HG02973 (cell line): ENCODE measurements around the gene ITPK1.
"Not testable (repeated sequence)": the region's sequence is repeated elsewhere in the genome, so short reads cannot be mapped to it uniquely, and the experiment has no call there.

ENCODE experiments used
- ATAC-seq: cut with Tn5 transposase; IDR thresholded peaks from one replicate; pipeline ENCODE4 v1.9.1; 2021; ENCODE audit warnings: moderate library complexity; ENCODE audit not compliant: unreplicated experiment

Gene ITPK1

DNA sequence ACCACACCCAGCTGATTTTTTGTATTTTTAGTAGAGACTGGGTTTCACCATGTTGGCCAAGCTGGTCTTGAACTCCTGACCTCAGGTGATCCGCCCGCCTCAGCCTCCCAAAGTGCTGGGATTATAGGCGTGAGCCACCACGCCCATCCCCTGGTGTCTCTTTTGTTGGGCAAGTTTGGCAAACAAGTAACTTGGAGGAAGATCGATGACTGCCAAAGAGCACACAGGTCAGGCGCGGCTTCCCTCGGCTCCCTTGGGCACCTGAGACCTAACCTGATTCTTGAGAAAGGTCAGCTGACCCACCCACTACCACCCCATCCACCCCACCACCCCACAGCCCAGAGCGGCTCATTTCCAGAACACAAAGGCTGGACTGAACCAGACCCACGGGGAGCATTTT lies 9.9 kb downstream of the ITPK1 start:
- not testable (repeated sequence) for ATAC-seq

DNA sequence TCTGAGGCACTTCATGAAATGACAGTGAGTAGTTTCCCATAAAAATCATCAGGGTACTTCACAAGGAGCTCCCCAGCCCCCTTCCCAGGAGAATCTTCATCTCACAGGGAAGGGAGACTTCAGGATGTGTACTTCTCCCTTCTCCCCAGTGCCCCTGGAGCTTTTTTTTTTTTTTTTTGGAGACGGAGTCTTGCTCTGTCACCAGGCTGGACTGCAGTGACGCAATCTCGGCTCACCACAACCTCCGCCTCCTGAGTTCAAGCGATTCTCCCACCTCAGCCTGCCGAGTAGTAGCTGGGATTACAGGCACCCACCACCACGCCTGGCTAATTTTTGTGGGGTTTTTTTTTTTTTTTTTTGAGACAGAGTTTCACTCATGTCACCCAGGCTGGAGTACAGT lies 10.4 kb downstream of the ITPK1 start:
- ATAC-seq: no peak

DNA sequence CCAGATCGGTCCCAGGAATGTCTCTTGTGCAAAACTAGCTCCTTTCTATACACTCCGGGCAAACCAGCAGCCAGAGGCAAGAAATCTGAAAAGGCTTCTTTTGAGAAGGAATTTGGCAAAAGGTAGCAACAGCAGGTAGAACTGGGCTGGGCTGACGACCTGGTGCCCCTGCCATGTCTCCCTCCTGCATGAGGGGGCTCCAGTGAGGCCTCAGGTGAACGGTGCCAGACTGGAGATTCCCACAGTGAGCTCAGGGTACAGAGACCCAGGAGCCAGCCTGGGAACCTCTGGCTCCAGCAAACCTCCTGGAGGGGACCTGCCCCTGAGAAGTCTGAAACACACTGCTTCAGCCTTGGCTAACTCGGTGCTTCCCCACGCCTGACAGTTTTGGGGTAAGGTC lies 10.8 kb downstream of the ITPK1 start:
- ATAC-seq: no peak

DNA sequence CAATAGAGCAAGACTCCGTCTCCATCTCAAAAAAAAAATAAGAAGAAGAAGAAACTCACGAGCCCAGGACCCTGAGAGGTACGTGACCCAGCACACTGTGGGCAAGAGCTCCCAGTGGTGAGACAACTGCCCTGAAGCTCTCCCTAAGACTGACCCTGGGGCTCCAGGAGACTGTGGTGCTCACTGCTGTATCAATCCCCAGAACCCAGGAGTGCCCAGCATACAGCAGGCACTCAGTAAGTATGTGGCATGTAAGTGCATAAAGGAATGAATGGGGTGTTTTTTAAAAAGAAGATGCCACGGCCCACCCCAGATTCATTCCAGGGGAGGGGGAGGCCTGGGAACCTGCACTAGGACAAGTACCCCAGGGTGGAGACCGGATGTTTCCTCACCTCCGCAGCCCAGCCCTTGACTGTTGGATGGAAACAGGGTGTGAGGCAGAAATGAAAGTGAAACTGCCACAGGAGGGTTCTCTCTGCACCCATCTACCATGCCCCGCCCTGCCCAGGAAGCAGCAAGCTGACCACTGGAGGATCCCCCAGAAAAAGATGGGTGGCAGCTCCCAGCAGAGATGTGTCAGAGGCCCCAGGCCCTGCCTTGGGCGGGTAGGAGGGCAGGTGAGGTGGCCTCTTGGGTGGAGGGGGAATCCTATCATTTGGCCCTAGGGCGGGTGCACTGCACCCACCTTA lies 12.2 kb downstream of the ITPK1 start:
- ATAC-seq: peak; percentile 89

DNA sequence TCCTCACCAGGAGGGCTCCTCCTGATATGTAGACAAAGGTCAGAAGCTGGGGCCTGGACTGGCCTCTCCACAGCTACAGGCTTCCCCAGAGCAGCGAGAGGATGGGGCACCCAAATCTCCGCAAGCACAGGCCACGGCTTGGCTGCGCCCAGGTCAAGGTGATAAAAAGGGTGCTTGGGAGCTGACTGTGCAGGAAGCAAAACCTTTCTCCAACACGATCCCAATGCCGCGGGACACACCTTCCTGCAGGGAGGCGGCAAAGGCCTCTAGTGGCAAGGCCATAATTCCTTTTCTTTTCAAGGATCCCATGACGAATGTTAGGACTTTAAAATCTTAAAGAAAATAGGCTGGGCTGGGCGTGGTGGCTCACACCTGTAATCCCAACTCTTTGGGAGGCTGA lies 13.6 kb downstream of the ITPK1 start:
- ATAC-seq: no peak

DNA sequence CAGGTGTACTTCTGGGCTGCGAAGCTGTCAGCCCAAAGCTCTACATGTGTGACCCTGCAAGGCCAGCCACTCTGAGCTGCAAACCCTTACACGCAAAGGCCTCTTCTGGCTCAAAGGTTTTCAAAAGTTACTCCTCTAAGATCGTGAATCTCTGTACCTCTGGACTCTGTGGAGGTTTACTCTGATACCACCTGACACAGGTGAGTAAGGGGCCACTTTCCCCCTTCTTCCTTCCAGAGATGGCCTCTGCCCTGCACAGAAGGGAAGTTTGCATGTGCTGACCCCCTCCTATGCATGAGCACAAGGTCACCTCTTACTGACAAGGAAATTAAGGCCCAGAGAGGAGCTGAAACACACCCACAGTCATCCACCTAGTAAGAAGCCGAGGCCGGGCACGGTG lies 14.5 kb downstream of the ITPK1 start:
- ATAC-seq: no peak

DNA sequence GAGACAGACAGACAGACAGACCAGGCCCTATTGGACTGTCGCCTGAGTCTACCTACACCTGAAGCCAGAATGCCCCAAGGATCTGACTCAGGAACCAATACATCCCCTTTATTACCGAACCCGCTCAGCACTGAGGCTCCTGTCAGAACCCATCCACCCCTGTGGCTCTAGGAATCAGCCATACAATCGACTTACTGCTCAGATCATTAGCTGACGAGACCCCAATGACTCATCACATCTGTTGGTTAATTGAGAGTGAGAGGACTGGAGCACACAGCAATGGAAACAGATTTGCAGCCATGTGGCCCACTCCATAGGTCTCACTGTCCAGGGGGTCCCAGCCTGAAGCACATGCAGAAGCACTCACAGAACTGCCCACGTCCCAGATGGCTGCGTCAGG lies 15.2 kb downstream of the ITPK1 start:
- ATAC-seq: no peak

DNA sequence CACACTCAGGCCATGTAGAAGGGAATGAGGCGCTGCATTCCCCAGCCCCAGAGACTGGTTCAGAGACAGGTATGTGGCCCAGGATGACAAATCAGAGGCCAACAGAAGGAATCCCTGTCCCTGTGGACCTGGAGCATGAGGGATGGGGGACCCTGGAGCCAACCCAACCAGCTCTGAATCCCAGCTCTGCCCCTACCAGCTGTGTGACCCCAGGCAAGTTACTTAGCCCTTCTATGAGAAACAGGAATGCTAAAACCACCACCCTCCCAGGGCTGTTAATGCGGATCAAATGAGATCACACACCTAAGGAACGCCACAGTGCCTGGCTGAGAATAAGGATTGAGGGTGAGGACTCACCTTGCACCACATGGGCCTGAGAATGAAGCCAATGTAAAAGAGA lies 15.6 kb downstream of the ITPK1 start:
- no peak for ATAC-seq

DNA sequence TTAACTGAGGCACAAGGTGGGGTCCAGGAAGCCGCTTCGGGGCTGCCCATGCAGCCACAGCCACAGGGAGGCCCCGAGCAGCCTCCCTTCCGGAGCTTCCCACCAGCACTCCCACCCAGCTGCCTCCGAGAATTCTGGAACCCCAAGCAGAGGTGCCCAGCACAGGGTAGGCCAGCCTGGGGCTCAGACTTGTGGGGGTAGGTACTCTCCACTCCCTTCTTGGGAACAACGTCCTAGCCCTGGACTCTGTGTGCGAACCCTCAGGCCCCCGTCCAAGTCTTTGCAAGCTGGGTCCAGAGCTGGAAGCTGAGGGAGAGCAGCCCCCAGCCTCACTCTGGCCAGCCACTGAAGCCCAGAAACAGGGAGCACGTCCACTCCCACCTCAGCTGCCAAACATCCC lies 16.1 kb downstream of the ITPK1 start:
- ATAC-seq: no peak

DNA sequence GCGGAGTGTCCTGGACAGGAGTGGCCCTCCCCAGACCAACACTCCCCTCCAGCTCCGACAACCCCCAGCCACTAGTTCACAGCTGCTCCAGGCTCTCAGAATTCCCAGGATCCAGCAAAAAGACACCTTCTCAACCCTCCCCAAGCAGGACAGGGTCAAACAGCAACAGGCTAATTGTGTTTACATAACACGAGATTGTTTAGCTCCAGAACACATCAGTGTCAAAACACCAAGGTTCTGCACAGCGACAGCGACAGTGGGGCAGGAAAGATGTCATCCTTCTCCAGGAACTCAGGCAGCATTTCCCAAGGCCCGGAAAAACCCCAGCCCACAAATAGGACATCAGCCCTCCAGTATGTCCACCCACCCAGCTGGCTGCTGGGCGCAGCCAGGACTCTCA lies 16.5 kb downstream of the ITPK1 start:
- no peak for ATAC-seq

DNA sequence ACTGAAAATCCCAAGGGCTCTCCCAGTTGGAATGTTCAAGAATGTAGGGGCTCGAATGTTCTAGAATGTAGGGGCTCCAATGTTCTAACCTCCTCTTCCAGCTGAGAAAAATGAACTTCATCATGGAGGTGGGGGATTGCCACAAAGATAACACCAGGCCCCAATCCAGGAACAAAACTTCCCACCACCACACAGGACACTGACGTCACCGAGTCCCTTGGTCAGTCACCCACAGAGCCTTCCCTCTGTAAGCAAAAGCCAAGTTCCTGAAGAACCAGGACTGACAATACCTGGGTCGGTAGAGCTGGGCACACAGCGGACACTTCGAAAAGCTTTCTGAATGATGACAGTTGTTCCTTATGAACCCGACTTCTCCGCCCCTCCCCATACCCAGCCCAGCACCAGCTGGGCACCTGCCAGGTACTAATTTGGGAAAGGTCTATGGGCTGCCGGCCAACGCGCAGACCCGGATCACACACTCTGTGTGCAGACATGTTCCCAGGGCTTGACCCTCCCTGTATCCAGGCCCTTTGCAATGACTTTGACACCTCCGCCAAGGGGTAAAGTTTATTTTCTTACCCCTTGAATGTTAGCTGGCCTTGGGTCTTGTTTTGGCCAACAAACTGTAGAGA lies 18.9 kb downstream of the ITPK1 start:
- ATAC-seq: no peak

DNA sequence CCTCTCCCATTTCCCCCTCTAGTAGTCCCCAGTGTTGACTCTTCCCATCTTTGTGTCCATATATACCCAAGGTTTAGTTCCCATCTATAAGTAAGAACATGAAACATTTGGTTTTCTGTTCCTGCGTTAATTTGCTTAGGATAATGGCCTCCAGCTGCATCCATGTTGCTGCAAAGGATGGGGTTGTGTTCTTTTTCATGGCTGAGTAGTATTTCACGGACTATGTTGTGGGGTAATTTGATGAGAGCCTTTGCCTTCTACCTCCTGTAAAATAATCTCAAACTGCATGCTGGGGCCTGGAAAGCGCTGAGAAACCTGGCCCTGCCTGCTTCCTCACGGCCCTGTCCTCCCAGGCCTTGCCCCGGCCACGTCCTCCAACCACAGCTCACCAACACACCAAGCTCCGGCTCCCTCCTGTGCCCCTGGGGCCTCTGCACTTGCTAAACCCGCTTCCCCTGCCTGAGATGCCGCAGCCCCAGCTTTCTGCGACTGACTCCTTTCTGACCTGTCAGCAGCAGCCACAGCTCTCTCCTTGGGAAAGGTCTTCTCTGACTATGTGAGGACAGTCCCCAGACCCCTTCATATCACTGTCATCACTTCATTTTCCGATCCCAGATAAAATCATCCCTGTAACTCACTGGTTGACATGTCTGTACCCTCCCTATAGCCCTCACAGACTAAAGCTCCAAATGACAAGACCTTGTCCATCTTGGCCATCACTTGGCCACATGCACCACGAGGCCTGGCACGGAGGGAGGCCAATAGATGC lies 19.8 kb downstream of the ITPK1 start:
- no peak for ATAC-seq

DNA sequence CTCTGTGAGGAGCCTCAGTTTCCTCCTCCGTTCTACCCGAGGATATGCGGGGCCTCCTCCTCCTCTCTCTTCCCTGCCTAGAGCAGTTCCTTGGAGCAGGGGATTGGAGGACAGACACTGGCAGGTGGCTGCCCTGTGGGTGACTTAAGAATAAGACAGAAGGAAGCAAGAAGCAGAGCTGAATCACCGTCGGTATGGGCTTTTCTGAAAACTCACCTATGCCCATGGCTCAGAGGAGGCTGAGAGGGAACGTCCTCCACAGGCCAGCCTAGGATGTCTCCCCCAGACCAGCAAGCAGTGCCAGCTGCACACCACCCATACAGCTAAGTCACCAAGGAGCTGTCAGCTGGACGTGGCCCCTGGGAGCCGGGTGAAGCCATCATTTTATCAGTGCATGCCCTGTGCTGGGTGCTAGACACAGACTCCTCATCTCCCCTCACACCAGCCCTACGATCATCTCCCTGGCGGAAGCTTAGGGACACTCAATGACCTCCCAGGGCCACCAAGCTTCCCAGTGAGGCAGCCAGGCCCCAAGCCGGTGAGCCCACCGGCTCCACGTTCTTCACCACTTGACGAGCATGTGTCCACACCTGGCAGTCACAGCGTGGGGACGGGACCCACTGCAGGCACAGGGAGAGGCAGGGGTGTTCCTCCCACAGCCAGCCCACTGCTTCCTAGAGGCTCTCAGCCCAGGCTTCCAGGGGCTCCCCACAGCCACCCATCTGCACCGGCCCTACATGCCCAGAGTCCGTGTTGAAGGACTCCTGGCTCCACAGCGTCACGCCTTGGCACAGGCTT lies 21.4 kb downstream of the ITPK1 start:
- ATAC-seq: no peak

DNA sequence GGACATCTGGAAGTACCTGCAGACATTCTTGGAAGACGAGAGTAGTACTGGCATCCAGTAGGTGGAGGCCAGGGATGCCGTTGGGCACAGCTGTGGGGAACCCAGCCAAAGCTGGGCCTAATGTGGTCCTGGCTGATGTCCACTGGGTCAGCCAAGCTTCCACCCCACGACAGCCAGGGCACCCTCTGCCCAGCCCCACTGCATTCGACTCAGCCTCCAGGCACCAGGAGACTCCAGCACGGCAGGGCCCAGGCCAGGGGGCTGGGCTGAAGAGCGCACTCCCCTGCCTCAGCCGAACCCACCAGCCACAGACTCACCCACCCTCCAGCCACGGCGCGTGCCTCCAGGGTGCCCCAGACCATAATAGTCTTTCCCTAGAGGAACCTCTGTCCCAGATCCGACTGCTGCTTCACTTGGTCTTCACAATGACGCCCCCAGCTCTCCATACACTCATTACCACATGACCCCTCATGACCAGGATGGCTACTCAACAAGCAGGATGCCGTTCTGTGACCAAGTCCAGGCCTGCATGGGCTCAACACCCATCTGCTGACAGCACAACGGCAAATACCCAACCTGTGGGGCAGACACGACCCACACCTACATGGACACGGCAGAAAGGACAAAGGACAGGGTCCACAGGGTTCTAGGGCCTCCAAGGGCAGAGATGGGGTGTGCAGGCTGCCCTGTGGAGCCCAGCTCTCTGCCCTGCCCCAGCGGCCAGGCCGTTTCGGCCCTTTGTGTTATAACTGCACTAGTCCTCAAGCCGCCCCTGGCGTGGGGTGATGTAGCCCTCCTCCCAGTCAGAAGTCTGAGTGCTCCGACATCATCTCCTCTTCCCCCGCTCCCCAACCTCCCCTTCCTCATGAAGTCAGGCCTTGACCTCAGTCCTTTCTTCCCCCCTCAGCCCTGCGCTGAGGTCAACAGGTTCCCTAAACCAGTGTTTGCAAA lies 22.8 kb downstream of the ITPK1 start:
- ATAC-seq: no peak

DNA sequence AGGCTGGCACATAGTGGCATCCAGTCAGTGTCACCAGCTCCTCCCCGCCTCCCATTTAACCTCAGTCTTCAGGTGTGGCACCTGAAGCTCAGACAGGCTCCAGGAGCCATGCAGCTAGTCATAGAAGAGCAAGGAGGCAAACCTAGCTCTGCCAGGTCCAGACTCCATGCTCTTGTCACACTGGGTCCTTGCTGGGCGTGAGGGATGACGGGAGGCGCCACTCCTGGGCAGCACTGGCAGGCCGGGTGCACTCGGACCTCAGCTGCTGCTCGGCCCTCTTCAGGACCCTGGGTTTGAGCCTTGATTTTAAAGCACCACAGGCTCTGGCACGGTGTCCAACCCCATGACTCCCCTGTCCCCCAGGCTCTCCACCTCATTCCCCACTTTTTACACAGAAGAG lies 24.1 kb downstream of the ITPK1 start:
- ATAC-seq: no peak

DNA sequence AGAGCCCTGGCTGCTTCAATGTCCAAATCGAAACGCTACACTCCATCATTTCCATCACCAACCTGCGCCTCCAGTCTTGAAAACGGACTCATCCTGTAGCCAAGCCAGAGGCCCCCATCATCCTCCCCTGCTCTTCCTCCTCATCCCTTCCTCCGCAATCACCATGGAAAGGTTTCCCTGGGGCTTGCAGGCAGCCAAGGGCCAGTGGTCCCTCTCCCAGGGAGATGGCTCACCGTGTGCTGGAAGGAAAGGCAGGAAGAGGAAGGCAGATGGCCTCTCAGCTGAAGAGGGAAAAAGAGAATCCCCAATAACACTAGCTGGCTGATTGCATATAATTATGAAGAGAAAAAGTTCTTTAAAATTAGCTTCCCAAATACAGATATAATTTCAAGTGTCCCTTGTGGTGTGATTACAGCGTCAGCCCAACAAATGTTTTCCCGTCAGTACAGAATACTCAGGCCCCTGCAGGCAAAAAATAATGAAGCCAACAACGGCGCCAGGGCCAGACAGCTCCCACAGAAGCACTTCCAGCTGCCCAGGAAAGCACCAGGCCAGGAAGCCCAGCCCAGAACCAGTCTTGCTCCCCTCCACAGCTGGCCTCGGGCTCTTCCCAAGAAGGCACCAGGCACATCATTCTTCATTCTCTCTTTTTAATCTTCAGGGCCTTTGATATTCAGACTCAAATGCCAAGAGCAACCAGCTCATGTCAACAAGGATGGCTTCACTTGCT lies 24.7 kb downstream of the ITPK1 start:
- ATAC-seq: no peak

DNA sequence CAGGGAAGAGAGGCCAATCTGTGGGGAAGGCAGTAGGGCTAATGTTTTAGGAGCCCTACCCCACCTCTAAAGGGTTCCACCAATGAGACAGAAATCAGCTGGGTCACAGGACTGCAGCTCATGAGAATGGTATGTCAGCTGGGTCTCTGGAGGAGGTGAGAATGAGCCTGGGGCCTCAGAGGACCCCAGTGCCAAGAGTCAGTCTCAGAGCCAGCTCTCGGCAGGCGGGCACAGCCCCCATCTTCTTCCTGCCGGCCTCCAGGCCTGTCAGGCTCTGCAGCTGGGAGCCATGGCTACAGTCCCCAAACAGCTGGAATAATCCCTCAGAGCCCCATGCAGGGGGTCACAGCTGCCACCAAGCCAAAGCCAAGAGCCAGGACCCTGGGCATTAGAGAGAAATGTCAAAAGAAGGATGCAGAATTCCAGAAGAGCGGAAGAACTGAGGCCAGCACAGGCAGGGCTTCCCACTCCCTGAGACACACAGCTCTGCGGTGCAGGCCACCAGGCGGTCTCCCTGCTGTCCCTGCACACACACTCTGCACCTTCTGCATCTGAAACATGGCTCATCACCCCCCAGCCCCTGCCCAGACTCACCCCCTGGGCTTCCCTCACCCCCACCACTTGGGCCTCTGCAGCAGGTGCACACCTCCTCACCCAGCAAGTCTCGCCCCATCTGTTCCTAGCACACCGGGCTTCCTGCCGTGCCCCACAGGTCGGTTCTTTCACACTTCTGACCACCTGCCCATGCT lies 26.0 kb downstream of the ITPK1 start:
- no peak for ATAC-seq

DNA sequence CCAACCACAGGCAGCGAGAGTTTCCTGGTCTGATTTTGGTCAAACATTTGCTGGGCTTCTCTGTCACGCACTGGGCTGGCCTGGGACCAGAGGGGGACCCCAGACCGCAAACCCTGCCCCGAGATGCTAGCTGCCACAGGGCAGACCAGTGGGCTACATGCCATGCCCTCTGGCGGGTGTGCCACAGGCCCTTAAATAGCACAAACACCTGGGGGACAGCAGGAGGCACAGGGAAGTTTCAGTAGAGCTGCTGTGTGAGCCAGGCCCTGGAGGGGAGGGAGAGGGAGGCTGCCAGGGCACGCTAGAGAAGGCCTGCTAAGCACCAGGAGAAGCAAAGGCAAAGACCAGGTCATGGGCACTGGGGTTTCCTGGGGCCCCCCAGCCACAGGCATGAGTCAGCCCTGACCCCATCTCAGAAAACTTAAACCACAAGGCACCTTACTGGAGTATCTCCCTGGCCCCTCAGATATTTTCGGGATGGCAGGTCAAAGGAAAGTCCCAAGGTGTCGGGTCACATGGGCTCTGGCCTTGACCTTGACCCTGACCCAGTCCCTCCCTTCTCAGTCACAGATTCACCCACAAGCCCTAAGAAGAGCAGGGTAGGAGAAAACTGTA lies 29.2 kb downstream of the ITPK1 start:
- no peak for ATAC-seq

DNA sequence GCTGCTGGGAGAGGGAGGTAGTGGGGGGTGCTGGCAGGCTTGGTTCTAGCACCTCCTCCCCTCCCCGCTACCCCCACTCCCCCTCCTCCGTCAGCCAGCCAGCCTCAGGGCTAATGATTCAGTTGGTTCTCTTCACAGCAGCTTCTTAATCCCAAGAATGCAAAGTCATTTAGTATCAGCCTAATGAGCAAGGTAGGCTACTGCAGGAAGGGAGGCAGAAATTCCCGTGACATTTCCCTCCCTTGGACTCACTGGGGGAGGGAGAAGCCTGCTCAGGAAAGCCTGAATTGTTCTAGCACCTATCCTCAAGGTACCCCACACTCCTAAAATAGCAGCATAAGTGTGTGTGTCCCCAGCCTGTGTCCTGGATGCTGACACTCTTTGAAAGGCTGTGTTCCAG lies 29.8 kb downstream of the ITPK1 start:
- ATAC-seq: no peak
